BLaER1 treated with 17β-estradiol and CSF1 and Interleukin-3, amounts not matched to agents 10 nM and 100 nM (cell line): ENCODE results near the gene ARSI.
A peak's percentile ranks its signal among the peaks of the same experiment; 100 is the strongest.

ENCODE experiments used
- H3K27ac ChIP-seq, 11 experiments: shearing (Covaris generic); formaldehyde crosslinking; 2 replicates each; pipeline ENCODE4 v1.8.1; 2022
- H3K27me3 ChIP-seq, 11 experiments: shearing (Covaris generic); formaldehyde crosslinking; 2 replicates each; pipeline ENCODE4 v1.8.1; 2022
- H3K36me3 ChIP-seq, 11 experiments: shearing (Covaris generic); formaldehyde crosslinking; 2 replicates each; pipeline ENCODE4 v1.8.1; 2022
- H3K4me1 ChIP-seq, 10 experiments: shearing (Covaris generic); formaldehyde crosslinking; 2 replicates each; pipeline ENCODE4 v1.8.1; 2022
- H3K4me2 ChIP-seq, 11 experiments: shearing (Covaris generic); formaldehyde crosslinking; 2 replicates each; pipeline ENCODE4 v1.8.1; 2022
- H3K4me3 ChIP-seq, 10 experiments: shearing (Covaris generic); formaldehyde crosslinking; 2 replicates each; pipeline ENCODE4 v1.8.1; 2022
- H3K9ac ChIP-seq, 11 experiments: shearing (Covaris generic); formaldehyde crosslinking; 2 replicates each; pipeline ENCODE4 v1.8.1; 2022
- H3K9me3 ChIP-seq, 11 experiments: shearing (Covaris generic); formaldehyde crosslinking; replicated peaks in 1 of 11; 2 replicates each; pipeline ENCODE4 v1.8.1; 2022
- H4K20me1 ChIP-seq, 11 experiments: shearing (Covaris generic); formaldehyde crosslinking; 2 replicates each; pipeline ENCODE4 v1.8.1; 2022
- Cebpa-rat ChIP-seq, 11 experiments: shearing (Covaris generic); IDR thresholded peaks; 2 replicates each; pipeline ENCODE4 v1.8.1; 2022

Gene ARSI

GRCh38 chr5:150302301-150303069, at the start of gene ARSI:
Gene ARSI, minus strand, starts transcription at chr5:150302905. Its CDS starts 532 bp downstream, at chr5:150302373.
- no peak within 1 kb of the TSS for H3K27ac ChIP-seq
- H3K4me1 ChIP-seq: peaks cover 0 to 7% (median 0%) of the 10 kb centered on the region in 10 experiments; a peak in 4 of 20 replicates
- H3K36me3 ChIP-seq: no peaks in the 10 kb centered on the region
- H3K4me3 ChIP-seq: no peak within 1 kb of the TSS
- H3K9ac ChIP-seq: no peak within 1 kb of the TSS
- H4K20me1 ChIP-seq: no peaks in the 10 kb centered on the region
- H3K27me3 ChIP-seq: peaks cover 16 to 32% (median 26%) of the 10 kb centered on the region in 11 experiments
- no peak within 1 kb of the TSS for H3K4me2 ChIP-seq
- H3K9me3 ChIP-seq: no peaks in the 10 kb centered on the region
- no peak for TF ChIP-seq Cebpa-rat (IDR thresholded peaks at IDR 0.05)

GRCh38 chr5:150350524-150351344, 48.0 kb upstream of the ARSI start:
- no peak for TF ChIP-seq Cebpa-rat (IDR thresholded peaks at IDR 0.05)
- Histone ChIP-seq H4K20me1 (0 out of 22 replicates have a peak, but pooled peaks cover 0 to 6% (median 0%) of the 10 kb centered on the region in 11 experiments), H3K36me3 (no peaks in the 10 kb centered on the region), H3K9ac (peak overlapping the region in 4 of 11 experiments; percentile 20 to 41 (median 26); a peak in 3 of 22 replicates), H3K27me3 (no peaks in the 10 kb centered on the region), H3K4me1 (peaks cover 35 to 58% (median 49%) of the 10 kb centered on the region in 10 experiments), H3K9me3 (no peaks in the 10 kb centered on the region), H3K4me3 (no peak overlapping the region), H3K4me2 (peak overlapping the region; percentile 36 to 73 (median 60)), H3K27ac (peak overlapping the region in 3 of 11 experiments; percentile 9 to 45 (median 43); a peak in 3 of 22 replicates)

- H3K4me3 ChIP-seq: no peak overlapping the region
- no peaks in the 10 kb centered on the region for H3K36me3 ChIP-seq
- 0 out of 22 replicates have a peak overlapping the region, but pooled peaks of 1 of the 11 experiments have one; percentile 3 for H3K27ac ChIP-seq
- H3K9me3 ChIP-seq: no peaks in the 10 kb centered on the region
- H3K4me1 ChIP-seq: peaks cover 35 to 59% (median 50%) of the 10 kb centered on the region in 10 experiments
- H3K4me2 ChIP-seq: no peak overlapping the region
- no peak for TF ChIP-seq Cebpa-rat (IDR thresholded peaks at IDR 0.05)
- H3K9ac ChIP-seq: peak overlapping the region in 2 of 11 experiments; percentile 8 to 14; a peak in 2 of 22 replicates
- no peaks in the 10 kb centered on the region for H3K27me3 ChIP-seq
- 0 out of 22 replicates have a peak, but pooled peaks cover 0 to 6% (median 0%) of the 10 kb centered on the region in 11 experiments for H4K20me1 ChIP-seq
These were observed 47.1 kb upstream of the ARSI start for GRCh38 chr5:150349681-150350275.

DNA sequence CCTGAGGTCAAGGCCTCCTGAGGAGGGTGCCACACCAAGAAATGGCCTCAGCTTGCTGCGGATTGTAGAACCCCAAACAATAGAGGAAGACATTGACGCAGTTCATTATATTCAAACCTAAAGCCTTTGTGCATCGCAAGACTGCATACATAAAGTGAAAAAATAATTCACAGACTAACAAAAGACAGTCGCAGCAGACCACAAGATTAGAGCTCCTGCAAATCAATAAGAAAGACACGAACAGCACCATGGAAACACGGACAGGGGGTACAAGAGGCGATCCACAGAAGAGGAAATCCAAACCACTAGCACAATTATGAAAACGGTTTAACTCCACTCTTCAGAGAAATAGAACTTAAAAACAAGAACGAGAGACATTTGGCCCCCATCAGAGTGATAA, 44.7 kb upstream of the ARSI start:
- peak overlapping the region in 2 of 11 experiments; percentile 7 to 29; a peak in 2 of 22 replicates for H3K27ac ChIP-seq
- H3K4me2 ChIP-seq: peak overlapping the region in 10 of 11 experiments; percentile 50 to 77 (median 64); a peak in 18 of 22 replicates
- H3K4me1 ChIP-seq: peaks cover 31 to 67% (median 53%) of the 10 kb centered on the region in 10 experiments
- H3K27me3 ChIP-seq: no peaks in the 10 kb centered on the region
- no peak for TF ChIP-seq Cebpa-rat (IDR thresholded peaks at IDR 0.05)
- no peak overlapping the region for H3K4me3 ChIP-seq
- 0 out of 22 replicates have a peak, but pooled peaks cover 0 to 6% (median 0%) of the 10 kb centered on the region in 11 experiments for H4K20me1 ChIP-seq
- H3K36me3 ChIP-seq: no peaks in the 10 kb centered on the region
- no peaks in the 10 kb centered on the region for H3K9me3 ChIP-seq
- H3K9ac ChIP-seq: peak overlapping the region in 1 of 11 experiments; percentile 32; a peak in 2 of 22 replicates

DNA sequence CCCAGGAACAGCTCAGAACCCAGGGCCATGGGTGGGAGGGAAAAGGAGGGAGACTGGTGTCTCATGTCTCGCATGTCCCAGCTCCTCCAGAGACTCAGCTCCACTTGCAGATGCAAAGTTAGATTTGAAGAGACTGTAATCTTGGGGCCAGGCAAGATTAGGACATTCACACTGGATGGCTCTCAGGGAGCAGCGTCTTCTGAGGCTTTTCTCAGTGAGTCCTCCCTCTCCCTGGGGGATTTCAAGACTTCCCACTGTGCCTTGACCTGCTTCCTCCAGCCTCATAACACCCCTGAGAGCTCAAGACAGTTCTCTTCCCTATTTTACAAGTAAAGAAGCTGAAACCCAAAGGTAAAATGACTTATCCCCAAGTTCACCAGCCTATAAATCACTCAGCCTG, 44.3 kb upstream of the ARSI start:
- Histone ChIP-seq H3K4me1 (peaks cover 31 to 67% (median 53%) of the 10 kb centered on the region in 10 experiments), H4K20me1 (0 out of 22 replicates have a peak, but pooled peaks cover 0 to 6% (median 0%) of the 10 kb centered on the region in 11 experiments), H3K36me3 (no peaks in the 10 kb centered on the region), H3K4me2 (peak overlapping the region; percentile 50 to 77 (median 64)), H3K4me3 (no peak overlapping the region), H3K27ac (peak overlapping the region in 4 of 11 experiments; percentile 2 to 29 (median 15); a peak in 6 of 22 replicates), H3K27me3 (no peaks in the 10 kb centered on the region), H3K9me3 (no peaks in the 10 kb centered on the region), H3K9ac (peak overlapping the region in 1 of 11 experiments; percentile 32; a peak in 3 of 22 replicates)
- no peak for TF ChIP-seq Cebpa-rat (IDR thresholded peaks at IDR 0.05)

GRCh38 chr5:150346592-150346991, 43.9 kb upstream of the ARSI start:
- Histone ChIP-seq H3K27me3 (no peaks in the 10 kb centered on the region), H3K4me3 (no peak overlapping the region), H3K4me1 (peaks cover 31 to 67% (median 51%) of the 10 kb centered on the region in 10 experiments), H3K9me3 (no peaks in the 10 kb centered on the region), H4K20me1 (0 out of 22 replicates have a peak, but pooled peaks cover 0 to 6% (median 0%) of the 10 kb centered on the region in 11 experiments), H3K27ac (peak overlapping the region in 4 of 11 experiments; percentile 2 to 29 (median 15); a peak in 7 of 22 replicates), H3K4me2 (peak overlapping the region; percentile 50 to 77 (median 64)), H3K36me3 (no peaks in the 10 kb centered on the region), H3K9ac (peak overlapping the region in 1 of 11 experiments; percentile 32; a peak in 2 of 22 replicates)
- no peak for TF ChIP-seq Cebpa-rat (IDR thresholded peaks at IDR 0.05)

- H3K27ac ChIP-seq: no peak overlapping the region
- H3K4me2 ChIP-seq: peak overlapping the region in 1 of 11 experiments; percentile 77; a peak in 1 of 22 replicates
- no peak overlapping the region for H3K4me3 ChIP-seq
- no peaks in the 10 kb centered on the region for H3K27me3 ChIP-seq
- peaks cover 32 to 67% (median 51%) of the 10 kb centered on the region in 10 experiments for H3K4me1 ChIP-seq
- 0 out of 22 replicates have a peak, but pooled peaks cover 0 to 2% (median 0%) of the 10 kb centered on the region in 11 experiments for H4K20me1 ChIP-seq
- no peaks in the 10 kb centered on the region for H3K9me3 ChIP-seq
- no peak overlapping the region for H3K9ac ChIP-seq
- TF ChIP-seq Cebpa-rat (IDR thresholded peaks at IDR 0.05): no peak
- H3K36me3 ChIP-seq: no peaks in the 10 kb centered on the region
These were observed 43.0 kb upstream of the ARSI start for GRCh38 chr5:150345716-150346115.

DNA sequence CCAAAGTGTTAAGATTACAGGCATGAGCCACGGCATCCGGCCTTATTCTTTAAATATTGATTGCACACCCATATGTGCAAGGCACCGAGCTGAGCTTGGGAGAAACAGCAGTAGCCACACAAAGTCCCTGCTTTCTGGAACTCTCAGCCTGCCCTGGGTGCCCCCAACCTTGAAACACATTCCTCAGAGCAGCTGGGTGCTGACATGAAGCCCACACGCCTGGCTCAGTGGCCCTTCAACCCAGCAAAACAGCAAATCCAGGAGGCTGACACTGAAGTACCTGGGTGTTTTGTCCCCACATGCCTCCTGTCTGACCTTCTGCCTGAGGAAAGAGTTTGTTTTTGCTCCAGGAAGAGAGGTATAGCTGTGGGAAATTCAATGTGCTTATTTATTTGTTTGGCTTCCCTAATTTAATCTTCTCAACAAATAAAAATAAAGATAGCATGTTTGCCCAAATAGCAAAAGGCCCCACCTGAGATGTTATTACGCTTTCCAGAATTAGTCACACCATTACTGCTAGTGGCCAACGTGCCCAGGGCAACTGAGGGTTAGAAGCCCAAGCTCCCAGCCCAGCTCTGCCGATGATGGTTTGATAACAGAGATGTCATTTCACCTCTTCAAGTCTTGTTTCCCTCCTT, 41.4 kb upstream of the ARSI start:
- Histone ChIP-seq H3K27me3 (no peaks in the 10 kb centered on the region), H3K9me3 (no peaks in the 10 kb centered on the region), H3K4me2 (no peak overlapping the region), H4K20me1 (no peaks in the 10 kb centered on the region), H3K9ac (peak overlapping the region in 1 of 11 experiments; percentile 13; a peak in 1 of 22 replicates), H3K4me3 (no peak overlapping the region), H3K4me1 (peaks cover 44 to 72% (median 62%) of the 10 kb centered on the region in 10 experiments), H3K36me3 (no peaks in the 10 kb centered on the region), H3K27ac (no peak overlapping the region; a peak in 1 of 22 replicates)
- no peak for TF ChIP-seq Cebpa-rat (IDR thresholded peaks at IDR 0.05)
